GM19238 (cell line): Measurements from ENCODE around the gene FGD5.

Experiments
- DNase-seq: peaks from one replicate; pipeline ENCODE4 v3.0.0; 2011; ENCODE audit warnings: low spot score; ENCODE audit not compliant: insufficient read length

FGD5 gene

GRCh38 chr3:14823910-14824629 lies 5.3 kb downstream of the FGD5 start:
- no peak for DNase-seq

GRCh38 chr3:14824646-14825045 lies 5.9 kb downstream of the FGD5 start:
- DNase-seq: no peak

GRCh38 chr3:14826069-14826468 lies 7.3 kb downstream of the FGD5 start:
- DNase-seq: no peak

GRCh38 chr3:14827776-14828175 lies 9.0 kb downstream of the FGD5 start:
- no peak for DNase-seq

- no peak for DNase-seq
Measured at GRCh38 chr3:14829811-14830210, 11.0 kb downstream of the FGD5 start.

GRCh38 chr3:14831916-14832450 lies 13.2 kb downstream of the FGD5 start:
- DNase-seq: no peak

- DNase-seq: no peak
Measured at GRCh38 chr3:14832975-14833722, 14.4 kb downstream of the FGD5 start.

- no peak for DNase-seq
Measured at GRCh38 chr3:14834121-14834520, 15.4 kb downstream of the FGD5 start.

- no peak for DNase-seq
Measured at GRCh38 chr3:14834807-14835466, 16.2 kb downstream of the FGD5 start.

GRCh38 chr3:14836049-14836468 lies 17.3 kb downstream of the FGD5 start:
- no peak for DNase-seq

- DNase-seq: no peak
Measured at GRCh38 chr3:14837186-14837877, 18.6 kb downstream of the FGD5 start.

GRCh38 chr3:14837878-14838258 lies 19.1 kb downstream of the FGD5 start:
- no peak for DNase-seq

- DNase-seq: no peak
Measured at GRCh38 chr3:14839236-14839635, 20.5 kb downstream of the FGD5 start.

- no peak for DNase-seq
Measured at GRCh38 chr3:14841836-14842235, 23.1 kb downstream of the FGD5 start.

GRCh38 chr3:14842277-14842676 lies 23.5 kb downstream of the FGD5 start:
- no peak for DNase-seq

- DNase-seq: no peak
Measured at GRCh38 chr3:14843321-14843720, 24.6 kb downstream of the FGD5 start.

GRCh38 chr3:14844386-14845170 lies 25.8 kb downstream of the FGD5 start:
- no peak for DNase-seq

- no peak for DNase-seq
Measured at GRCh38 chr3:14845180-14845579, 26.4 kb downstream of the FGD5 start.

- DNase-seq: no peak
Measured at GRCh38 chr3:14845826-14846225, 27.1 kb downstream of the FGD5 start.

- DNase-seq: no peak
Measured at GRCh38 chr3:14846226-14846880, 27.6 kb downstream of the FGD5 start.
